Small intestine (tissue), 7 donors: ENCODE measurements around the gene ACOX3. TPM values are rescaled to one million over a fixed set of nuclear protein-coding genes. Genes with fewer than 3 reads are reported as not detected.

Experiments used
- DNase-seq, 2 donors: peaks; one replicate each; pipeline versions ENCODE4 v3.0.0 to v3.0.0-alpha.2; 2013
- FAIRE-seq: peaks from 2 replicates; lab custom pipeline; 2012; peaks lifted over from hg19 to GRCh38; lab: Jason Lieb, UNC
- H3K27ac ChIP-seq, 3 donors: one replicate each; pipeline ENCODE4 v1.5.1; 2013; ENCODE audit warnings: low read length in 2 of 3, mild to moderate bottlenecking in 2 of 3, control low read depth in 1 of 3, inconsistent platforms in 1 of 3, low read depth in 1 of 3, moderate library complexity in 1 of 3
- H3K27me3 ChIP-seq, 3 donors: one replicate each; pipeline ENCODE4 v1.6.1; 2013; ENCODE audit warnings: low read length in 3 of 3, inconsistent platforms in 1 of 3; ENCODE audit not compliant: control insufficient read depth in 3 of 3, insufficient read depth in 3 of 3
- H3K36me3 ChIP-seq, 3 donors: one replicate each; pipeline ENCODE4 v1.6.1; 2013; ENCODE audit warnings: low read length in 3 of 3, inconsistent platforms in 1 of 3, low read depth in 1 of 3, mild to moderate bottlenecking in 1 of 3, moderate library complexity in 1 of 3; ENCODE audit not compliant: control insufficient read depth in 3 of 3, insufficient read depth in 2 of 3
- H3K4me1 ChIP-seq, 3 donors: one replicate each; pipeline ENCODE4 v1.6.1; 2013; ENCODE audit warnings: low read length in 2 of 3, inconsistent platforms in 1 of 3, low read depth in 1 of 3, mild to moderate bottlenecking in 1 of 3, moderate library complexity in 1 of 3; ENCODE audit not compliant: control insufficient read depth in 3 of 3, insufficient read depth in 2 of 3
- H3K4me3 ChIP-seq, 3 donors: one replicate each; pipeline ENCODE4 v1.5.1; 2013; ENCODE audit warnings: low read length in 3 of 3, control low read depth in 1 of 3, inconsistent platforms in 1 of 3, low read depth in 1 of 3, mild to moderate bottlenecking in 1 of 3, moderate library complexity in 1 of 3
- H3K9me3 ChIP-seq, 2 donors: one replicate each; pipeline ENCODE4 v1.6.1; 2013; ENCODE audit warnings: low read depth in 1 of 2, low read length in 1 of 2; ENCODE audit not compliant: control insufficient read depth in 2 of 2, insufficient read depth in 1 of 2
- WGBS, 3 donors: extraction: QIAGEN DNeasy Blood & Tissue Kit; methylation state at CpG; one replicate each; pipeline ENCODE4 v1.1.7; 2013; 5-methylcytosine and 5-hydroxymethylcytosine counted together
- polyA plus RNA-seq, 4 donors: library from polyadenylated mRNA; stranded (reverse) in 3 of 4; unstranded in 1 of 4; fragments of 200-250 nt in 3 of 4; fragments of 120-200 nt in 1 of 4; gene quantifications; one replicate each; pipeline versions ENCODE4 v1.2.1 to v1.2.3, GENCODE V29; 2013
- donor health status: healthy with polysubstance abuse.
- donor health status: control.
- donor health status: control.
- donor health status: Bipolar disorder and iron deficiency.
- donor health status: healthy.

The ACOX3 gene
- polyA plus RNA-seq, 4 donors, result 15.2 to 31.1 (median 23.6) TPM

DNA sequence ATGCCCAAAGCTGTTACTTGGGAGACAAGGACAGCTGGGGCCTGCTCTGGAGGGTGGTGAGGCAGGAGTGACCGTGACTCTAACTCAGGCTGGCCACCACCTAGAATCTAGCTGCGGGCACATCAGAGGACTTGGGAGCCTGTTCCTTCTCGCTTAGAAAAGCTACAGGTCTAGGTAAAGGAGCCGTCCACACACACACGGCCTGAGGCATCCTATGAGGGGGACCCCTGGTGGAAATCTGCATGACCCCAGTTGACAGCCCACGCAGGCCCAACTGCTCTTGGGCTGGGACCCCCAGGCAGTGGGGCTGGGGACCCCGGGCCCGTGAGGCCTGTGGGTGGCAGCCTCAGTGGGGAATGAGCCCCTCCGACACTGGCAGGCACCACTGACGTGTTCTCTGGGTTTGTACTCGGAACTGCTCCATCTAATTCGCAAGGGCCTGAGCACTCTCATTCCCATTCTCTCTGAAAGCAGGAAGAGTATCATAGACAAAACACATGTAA lies 75.6 kb downstream of the ACOX3 start:
- 93 to 97% (median 96%) methylated on average over 12 of the region's 12 CpGs for whole genome bisulfite sequencing, 3 donors
- no peak overlapping the region for H3K27ac ChIP-seq
- H3K36me3 ChIP-seq, result peaks cover 0 to 23% (median 2%) of the 10 kb centered on the region in 3 donors
- no peak for DNase-seq
- no peak overlapping the region for H3K4me3 ChIP-seq
- no peaks in the 10 kb centered on the region for H3K27me3 ChIP-seq
- H3K4me1 ChIP-seq, result no peaks in the 10 kb centered on the region
- no peak for FAIRE-seq
- H3K9me3 ChIP-seq, result peaks cover 0 to 2% of the 10 kb centered on the region in 2 donors

DNA sequence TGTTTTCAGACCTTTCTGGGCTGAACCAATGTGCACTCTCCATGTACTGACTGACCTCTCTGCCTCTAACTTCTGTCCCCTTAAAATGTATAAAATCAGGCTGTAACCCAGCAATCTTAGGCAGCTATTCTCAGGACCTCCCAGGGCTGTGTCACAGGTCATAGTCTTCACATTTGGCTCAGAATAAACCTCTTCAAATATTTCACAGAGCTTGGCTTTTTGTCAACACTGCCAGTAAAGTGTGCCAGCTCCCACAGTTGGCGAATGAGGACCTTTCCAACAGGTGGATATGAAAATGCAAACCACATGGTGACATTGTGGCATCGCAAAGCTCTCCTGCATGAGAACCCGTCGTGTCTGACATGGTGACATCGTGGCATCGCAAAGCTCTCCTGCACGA lies 76.4 kb downstream of the ACOX3 start:
- Histone ChIP-seq H3K27ac (no peak overlapping the region), H3K4me1 (no peaks in the 10 kb centered on the region), H3K27me3 (no peaks in the 10 kb centered on the region), H3K4me3 (no peak overlapping the region), H3K9me3 (peaks cover 0 to 2% of the 10 kb centered on the region in 2 donors), H3K36me3 (peaks cover 0 to 20% (median 2%) of the 10 kb centered on the region in 3 donors)
- FAIRE-seq (no peak), DNase-seq (no peak)
- WGBS, 3 donors, result 88 to 94% (median 93%) methylated on average over 7 of the region's 7 CpGs

DNA sequence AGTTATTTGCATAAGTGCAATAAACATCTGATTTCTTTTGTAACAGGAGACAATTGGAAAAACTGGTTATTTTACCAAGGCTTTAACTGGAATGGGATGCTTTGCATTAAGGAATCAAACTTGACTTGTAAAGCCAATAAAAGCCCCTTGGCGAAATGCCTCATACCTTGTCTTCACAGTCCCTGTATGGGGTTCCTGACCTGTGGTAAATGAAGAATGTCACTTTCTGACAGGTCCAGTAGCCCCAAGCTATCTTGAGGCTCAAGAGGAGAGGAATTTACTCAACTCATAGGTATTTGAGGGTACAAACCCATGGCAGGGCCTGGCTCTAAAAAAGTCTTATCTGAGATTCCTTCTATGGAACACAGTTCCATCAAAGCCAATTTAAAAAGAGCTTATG lies 78.0 kb downstream of the ACOX3 start:
- Histone ChIP-seq H3K27me3 (peaks cover 0 to 3% (median 0%) of the 10 kb centered on the region in 3 donors), H3K4me1 (no peaks in the 10 kb centered on the region), H3K27ac (no peak overlapping the region), H3K4me3 (no peak overlapping the region), H3K36me3 (peaks cover 0 to 20% (median 2%) of the 10 kb centered on the region in 3 donors), H3K9me3 (peaks cover 0 to 2% of the 10 kb centered on the region in 2 donors)
- DNase-seq (no peak), FAIRE-seq (no peak)
- 71 to 94% (median 74%) methylated on average over 1 of the region's 1 CpG for WGBS, 3 donors

DNA sequence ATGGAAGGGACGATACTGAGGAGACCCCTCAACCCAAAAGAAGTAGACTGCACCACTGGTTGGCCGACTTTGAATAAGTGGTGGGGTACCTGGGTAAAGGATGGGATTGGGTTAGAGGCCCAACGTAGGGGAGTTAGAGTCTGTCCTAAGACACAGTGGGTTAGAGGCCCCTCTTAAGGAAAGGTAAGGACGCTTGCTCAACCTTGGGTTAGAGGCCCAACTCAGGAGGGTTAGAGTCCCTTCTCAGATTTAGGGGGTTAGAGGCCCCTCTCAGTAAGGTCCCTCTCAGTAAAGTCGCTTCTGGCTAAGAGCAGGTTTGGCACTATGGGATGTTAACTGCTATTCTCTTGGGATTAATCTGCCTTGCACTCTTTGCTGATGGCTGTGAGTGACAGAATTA lies 81.3 kb downstream of the ACOX3 start:
- Histone ChIP-seq H3K27ac (no peak overlapping the region), H3K27me3 (peaks cover 0 to 3% (median 0%) of the 10 kb centered on the region in 3 donors), H3K4me3 (no peak overlapping the region), H3K4me1 (no peaks in the 10 kb centered on the region), H3K36me3 (no peaks in the 10 kb centered on the region), H3K9me3 (peaks cover 0 to 2% of the 10 kb centered on the region in 2 donors)
- DNase-seq, result no peak
- no peak for FAIRE-seq
- 71 to 84% (median 79%) methylated on average over 5 of the region's 5 CpGs for WGBS, 3 donors

DNA sequence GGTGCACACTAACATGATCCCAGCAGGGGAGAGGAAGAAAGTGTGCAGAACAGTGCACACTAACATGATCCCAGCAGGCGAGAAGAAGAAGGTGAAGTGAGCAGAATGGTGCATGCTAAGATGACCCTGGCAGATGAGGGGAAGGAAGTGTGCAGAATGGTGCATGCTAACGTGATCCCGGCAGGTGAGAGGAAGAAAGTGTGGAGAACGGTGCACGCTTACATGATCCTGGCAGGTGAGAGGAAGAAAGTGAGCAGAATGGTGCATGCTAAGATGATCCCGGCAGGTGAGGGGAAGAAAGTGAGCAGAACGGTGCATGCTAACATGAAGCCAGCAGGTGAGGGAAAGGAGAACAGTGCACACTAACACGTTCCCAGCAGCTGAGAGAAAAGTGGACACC lies 83.7 kb downstream of the ACOX3 start:
- 73 to 83% (median 80%) methylated on average over 8 of the region's 8 CpGs for WGBS, 3 donors

DNA sequence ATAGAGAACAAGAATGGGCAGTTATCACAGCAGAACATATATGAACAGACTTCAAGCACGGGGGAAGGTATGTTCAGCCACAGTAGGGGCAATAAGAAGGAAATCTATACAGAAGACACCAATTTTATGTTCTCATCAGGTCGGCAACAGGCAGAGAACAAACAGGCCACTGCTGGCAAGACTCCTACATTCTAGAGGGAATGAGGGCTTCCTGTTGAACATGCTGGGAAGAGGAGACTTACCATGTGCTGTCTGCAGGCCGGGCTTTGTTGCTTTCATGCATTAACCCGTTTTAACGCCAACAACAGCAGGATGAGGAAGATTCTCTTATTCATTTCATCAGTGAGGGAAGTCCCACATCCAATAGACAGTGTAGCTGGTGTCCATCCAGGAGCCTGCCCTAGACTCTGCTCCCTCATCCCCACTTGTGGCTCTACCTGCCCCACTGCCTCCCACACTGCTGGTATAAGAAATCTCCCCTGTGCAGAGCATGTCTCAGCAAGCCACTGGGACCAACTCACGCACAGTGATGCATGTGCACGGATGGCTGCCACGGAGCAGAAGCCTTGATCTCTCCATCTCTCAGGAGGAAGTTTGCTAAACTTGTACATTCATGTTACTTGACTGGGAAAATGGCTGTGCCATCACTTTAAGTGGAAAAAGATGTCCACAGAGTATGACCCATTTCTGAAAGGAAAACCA lies 84.5 kb downstream of the ACOX3 start:
- Histone ChIP-seq H3K4me1 (peaks cover 0 to 4% (median 0%) of the 10 kb centered on the region in 3 donors), H3K4me3 (no peak overlapping the region), H3K9me3 (no peaks in the 10 kb centered on the region), H3K27me3 (peaks cover 0 to 3% (median 0%) of the 10 kb centered on the region in 3 donors), H3K36me3 (no peaks in the 10 kb centered on the region), H3K27ac (no peak overlapping the region)
- FAIRE-seq, result no peak
- no peak for DNase-seq
- 68 to 76% (median 69%) methylated on average over 8 of the region's 8 CpGs for WGBS, 3 donors

More for the DNA sequence above, 83.7 kb downstream of the ACOX3 start:
- H3K27me3 ChIP-seq, result peaks cover 0 to 3% (median 0%) of the 10 kb centered on the region in 3 donors
- H3K36me3 ChIP-seq, result no peaks in the 10 kb centered on the region
- H3K4me1 ChIP-seq, result peaks cover 0 to 4% (median 0%) of the 10 kb centered on the region in 3 donors
- no peaks in the 10 kb centered on the region for H3K9me3 ChIP-seq
- no peak overlapping the region for H3K27ac ChIP-seq
- FAIRE-seq, result no peak
- no peak overlapping the region for H3K4me3 ChIP-seq
- DNase-seq, result no peak

DNA sequence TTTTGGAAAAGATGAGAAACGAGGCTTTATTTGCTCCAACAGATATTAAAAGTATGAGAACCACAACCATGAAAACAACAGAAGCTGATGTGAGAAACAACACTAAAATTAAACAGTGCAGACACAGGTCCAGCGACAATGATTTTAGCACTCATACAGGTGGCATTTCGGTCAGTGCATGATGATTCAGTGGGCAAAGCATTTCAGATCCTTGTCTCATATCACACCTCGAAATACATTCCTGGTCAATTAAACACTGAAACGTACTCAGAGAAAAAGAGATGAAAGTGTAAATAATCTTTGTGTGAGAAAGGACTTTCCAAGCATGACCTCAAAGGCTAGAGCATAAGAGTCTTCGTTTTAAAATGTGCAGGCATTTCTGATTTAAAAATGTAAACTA lies 85.2 kb downstream of the ACOX3 start:
- no peak overlapping the region for H3K4me3 ChIP-seq
- H3K27me3 ChIP-seq, result peaks cover 0 to 3% (median 0%) of the 10 kb centered on the region in 3 donors
- WGBS, 3 donors, result 63 to 73% (median 72%) methylated on average over 6 of the region's 6 CpGs
- no peaks in the 10 kb centered on the region for H3K36me3 ChIP-seq
- H3K27ac ChIP-seq, result no peak overlapping the region
- H3K9me3 ChIP-seq, result no peaks in the 10 kb centered on the region
- peaks cover 0 to 4% (median 0%) of the 10 kb centered on the region in 3 donors for H3K4me1 ChIP-seq
- DNase-seq (no peak), FAIRE-seq (no peak)

DNA sequence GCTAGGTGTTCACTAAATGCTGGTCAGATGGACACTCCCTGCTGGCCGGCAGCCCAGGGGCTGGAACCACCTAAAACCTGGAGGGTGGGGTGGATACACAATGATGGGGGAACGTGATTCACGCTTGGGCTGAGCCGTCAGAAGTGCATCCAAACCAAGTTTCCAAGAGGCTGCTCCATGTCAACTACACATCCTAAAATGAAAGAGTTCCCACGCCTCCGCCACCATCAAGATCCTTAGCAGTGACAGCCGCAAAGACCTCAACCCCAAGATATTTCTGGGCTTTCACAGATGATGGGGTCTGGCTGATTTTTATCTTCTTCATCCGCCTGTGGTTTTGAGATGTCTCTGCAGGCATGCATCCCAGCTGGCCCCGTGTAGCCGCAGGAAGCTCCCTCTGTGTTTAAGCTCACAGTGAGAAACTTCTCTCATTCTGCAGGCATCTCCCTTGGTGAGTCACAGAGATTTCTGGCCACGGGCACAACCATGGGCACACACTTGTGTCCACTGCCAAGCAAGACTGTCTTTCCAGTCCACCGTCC lies 86.5 kb downstream of the ACOX3 start:
- WGBS, 3 donors, result 70 to 76% (median 72%) methylated on average over 12 of the region's 12 CpGs
- no peak for FAIRE-seq
- no peak for DNase-seq

More for the DNA sequence above, 86.5 kb downstream of the ACOX3 start:
- Histone ChIP-seq H3K27me3 (peaks cover 0 to 3% (median 0%) of the 10 kb centered on the region in 3 donors), H3K4me1 (peaks cover 0 to 4% (median 0%) of the 10 kb centered on the region in 3 donors), H3K36me3 (no peaks in the 10 kb centered on the region), H3K27ac (no peak overlapping the region), H3K9me3 (no peaks in the 10 kb centered on the region), H3K4me3 (no peak overlapping the region)
